Hippocampal formation (tissue), 2 donors: Measurements from ENCODE around the gene LCN12.
A peak's percentile ranks its signal among the peaks of the same experiment; 100 is the strongest.

ENCODE experiments used
- DNase-seq, 2 donors: peaks; one replicate each; lab custom pipeline; 2025; lab: John Stamatoyannopoulos, UW

The LCN12 gene

DNA sequence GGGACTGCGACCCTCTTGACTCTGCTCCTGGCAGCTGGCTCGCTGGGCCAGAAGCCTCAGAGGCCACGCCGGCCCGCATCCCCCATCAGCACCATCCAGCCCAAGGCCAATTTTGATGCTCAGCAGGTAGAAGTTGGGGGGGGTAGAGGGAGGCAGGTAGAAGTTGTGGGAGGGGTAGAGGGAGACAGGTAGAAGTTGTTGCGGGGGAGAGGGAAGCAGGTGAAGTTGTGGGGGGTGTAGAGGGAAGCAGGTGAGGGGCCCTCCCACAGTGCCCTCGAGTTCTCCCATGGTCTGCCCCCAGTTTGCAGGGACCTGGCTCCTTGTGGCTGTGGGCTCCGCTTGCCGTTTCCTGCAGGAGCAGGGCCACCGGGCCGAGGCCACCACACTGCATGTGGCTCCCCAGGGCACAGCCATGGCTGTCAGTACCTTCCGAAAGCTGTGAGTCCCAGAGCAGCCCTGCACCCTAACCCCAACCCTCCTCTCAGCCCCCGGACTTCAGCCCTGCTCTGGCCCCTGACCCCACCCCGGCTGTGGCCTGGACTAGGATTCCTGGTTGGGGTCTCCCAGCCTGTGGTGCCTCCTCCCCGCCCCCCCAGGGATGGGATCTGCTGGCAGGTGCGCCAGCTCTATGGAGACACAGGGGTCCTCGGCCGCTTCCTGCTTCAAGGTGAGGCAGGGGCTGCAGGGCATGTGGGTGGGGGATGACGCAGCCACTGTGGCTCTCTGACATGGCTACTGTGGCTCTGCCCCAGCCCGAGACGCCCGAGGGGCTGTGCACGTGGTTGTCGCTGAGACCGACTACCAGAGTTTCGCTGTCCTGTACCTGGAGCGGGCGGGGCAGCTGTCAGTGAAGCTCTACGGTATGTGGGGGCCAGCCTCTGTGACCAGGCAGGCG is 6.5 kb upstream of the LCN12 start:
- DNase-seq, result no peak

DNA sequence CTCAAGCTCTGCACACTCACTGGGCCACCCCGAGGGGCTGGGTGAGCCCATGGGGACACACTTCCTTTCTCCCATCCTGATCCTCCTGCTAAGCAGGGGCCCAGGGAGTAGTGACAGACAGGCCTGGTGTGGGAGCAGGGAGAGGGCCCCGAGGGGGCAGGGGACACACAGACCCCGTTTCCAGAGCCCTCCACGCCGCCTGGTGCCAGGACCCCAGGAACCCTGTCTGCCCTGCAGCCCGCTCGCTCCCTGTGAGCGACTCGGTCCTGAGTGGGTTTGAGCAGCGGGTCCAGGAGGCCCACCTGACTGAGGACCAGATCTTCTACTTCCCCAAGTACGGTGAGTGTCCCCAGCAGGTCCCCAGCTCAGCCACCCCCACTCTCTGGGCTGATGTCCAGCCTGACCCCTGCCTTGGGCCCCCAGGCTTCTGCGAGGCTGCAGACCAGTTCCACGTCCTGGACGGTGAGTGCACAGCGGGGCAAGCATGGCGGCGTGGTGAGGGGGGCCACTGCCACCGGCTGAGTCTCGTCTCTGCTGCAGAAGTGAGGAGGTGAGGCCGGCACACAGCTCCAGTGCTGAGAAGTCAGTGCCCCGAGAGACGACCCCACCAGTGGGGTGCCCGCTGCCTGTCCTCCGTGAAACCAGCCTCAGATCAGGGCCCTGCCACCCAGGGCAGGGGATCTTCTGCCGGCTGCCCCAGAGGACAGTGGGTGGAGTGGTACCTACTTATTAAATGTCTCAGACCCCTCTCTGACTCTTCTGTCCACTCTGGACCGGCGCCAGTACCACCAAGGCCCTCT is 5.6 kb upstream of the LCN12 start:
- no peak for DNase-seq

DNA sequence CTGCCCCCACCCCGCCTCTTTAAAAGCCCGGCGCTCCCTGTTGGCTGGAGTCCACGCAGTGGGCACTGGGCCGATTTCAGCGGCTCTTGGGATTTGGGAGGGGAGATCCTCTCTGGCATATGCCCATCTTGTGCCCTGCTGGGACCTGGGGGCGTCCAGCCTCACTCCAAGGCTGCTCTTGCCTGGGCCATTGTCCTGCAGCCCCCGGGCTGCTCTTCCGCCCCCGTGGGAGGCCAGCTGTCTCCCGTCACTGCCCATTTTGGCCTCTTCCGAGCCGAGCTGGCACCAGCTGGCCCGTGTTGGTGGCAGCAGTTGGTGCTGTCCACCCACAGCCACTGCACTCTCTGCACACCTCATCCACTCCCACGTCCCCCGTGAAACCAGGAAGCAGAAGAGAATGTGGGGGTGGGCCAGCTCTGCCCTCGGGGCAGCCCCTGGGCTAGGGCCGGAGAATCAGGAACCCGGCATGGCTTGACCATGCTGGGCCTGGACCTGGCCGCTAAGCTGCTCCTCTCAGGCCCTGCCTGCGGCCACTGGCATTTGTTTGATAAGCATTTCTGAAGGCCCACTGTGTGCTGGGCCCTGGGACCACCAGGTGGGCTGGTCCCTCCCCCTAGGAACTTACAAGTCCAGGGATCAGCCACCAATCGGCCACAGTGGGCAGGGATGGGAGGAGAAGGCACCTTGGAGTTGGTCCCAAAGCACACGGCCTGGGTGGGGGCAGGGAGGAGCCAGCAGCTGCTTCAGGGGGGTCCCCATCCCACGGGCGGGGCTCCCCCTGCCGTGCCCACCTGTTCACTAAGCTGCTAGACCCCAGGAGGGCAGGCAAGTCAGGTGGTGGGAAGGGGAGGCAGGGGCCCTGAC is 4.8 kb upstream of the LCN12 start:
- DNase-seq, result peak in 1 of 2 donors; percentile 44

DNA sequence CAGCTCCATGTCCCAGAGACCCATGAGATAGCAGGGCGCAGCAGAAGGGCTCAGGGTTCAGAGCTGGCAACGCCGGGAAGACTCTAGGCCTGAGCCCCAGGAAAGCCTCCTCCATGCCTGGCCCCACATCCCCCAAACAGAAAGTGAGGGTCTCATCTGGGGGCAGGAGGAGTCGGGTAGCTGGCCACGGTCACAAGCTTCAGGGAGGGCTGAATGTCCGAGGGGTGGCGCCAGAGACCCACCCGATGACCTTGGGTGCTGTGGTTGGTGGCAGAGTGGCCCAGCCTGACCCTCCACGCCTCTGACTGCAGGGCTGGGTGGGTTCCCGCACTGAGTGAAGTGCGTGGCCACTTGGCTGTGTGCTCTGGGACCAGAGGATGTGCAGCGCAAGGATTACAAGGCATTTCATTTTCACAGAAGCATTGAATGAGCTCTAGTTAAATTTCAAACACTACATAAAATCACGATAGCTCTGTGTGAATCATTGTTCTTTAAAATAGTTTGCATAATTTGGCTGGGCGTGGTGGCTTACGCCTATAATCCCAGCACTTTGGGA is 4.0 kb upstream of the LCN12 start:
- peak; percentile 38 to 66 for DNase-seq

DNA sequence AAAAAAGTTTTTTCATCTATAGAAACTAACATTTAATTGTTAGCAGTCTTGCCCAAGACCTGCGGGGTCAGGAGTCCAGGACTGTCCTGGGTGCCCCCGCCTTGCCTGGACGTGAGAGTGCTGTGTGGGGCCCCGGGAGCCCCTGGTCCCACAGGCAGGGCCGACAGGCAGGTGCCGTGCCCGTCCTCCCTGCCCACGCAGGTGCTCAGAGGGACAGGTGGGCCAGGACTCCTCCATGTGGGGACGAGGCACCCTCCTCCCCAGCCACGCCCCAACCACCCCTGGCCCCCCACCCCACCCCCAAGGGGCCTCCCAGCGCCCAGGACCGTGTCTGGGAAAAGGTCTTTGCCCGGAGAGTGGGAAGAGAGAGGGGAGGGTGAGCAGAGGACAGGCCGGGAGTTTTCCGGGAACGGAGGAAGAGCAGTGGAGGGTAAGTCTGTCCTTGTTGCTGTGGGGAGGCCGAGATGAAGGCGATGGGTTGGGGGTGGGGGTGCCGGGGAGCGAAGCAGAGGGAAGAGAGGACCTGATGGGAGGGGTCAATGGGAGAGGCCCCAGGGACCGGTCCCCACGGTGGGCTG is 2.7 kb upstream of the LCN12 start:
- peak in 1 of 2 donors; percentile 51 for DNase-seq

DNA sequence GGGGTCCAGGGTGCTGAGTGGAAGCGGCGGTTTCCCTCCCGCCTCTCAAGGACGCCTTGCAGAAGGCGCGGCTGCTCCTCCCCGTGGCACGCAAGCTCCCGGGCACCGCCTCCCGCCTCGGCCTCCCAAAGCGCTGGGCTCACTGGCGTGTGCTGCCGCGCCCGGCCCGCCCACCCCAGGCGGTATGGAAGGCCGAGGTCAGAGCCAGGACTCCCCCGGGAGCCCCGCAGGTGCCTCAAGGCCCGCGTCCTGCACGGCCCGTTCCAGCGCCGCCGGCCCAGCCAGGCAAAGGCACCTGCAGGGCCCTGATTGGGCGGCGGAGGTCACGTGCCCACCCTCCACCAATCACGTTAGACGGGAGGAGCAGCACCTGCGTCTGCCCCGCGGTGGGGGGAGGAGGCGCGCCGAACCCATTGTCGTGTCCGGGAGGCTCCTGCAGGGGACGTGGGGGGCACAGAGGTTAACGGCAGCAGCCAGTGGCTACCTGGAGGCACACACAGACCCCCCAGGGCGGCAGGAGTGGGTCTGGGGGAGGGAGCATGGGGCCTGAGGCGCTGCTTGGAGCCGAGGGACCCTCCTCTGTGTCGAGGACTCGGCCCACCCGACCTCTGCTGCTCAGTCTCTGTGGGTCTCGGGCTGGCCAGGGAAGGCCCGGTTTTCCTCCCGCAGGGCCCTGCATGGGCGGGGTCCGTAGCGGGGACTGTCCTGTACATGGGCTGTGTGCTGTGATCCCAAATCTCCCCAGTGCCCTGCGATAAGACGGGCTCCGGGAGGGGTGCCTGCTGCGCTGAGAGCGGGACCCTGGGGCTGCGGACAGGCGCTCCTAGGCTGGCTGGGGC is 2.0 kb upstream of the LCN12 start:
- peak; percentile 83 to 95 for DNase-seq

DNA sequence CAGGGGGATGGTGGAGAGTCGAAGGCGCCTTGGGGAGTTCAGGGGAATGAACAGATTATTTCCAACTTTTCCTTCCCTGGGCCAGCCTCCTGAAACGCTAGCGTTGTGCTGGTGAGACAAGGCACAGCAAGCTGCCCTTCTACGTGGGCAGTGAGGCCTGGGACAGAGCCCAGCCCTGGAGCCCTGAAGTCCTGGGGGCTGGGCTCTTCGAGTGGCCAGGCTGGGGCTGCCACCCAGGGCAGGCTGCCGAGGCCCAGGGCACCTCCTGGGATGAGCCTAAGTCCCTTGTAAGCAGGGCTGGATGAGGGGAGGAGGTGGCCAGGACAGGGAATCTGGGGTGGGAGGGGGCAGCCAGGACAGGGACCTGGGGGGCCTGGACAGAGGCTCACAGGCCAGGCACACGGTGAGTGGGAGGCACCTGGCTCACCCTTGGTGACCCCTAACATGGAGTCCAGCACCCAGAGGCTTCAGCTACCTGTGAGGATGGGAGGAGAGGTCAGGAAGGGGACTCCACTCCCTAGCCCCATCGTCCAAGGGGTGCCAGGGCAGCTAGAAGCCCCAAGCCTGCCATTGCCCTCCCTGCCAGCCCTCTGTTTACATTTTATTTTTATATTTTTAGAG is 1.3 kb upstream of the LCN12 start:
- DNase-seq, result no peak

DNA sequence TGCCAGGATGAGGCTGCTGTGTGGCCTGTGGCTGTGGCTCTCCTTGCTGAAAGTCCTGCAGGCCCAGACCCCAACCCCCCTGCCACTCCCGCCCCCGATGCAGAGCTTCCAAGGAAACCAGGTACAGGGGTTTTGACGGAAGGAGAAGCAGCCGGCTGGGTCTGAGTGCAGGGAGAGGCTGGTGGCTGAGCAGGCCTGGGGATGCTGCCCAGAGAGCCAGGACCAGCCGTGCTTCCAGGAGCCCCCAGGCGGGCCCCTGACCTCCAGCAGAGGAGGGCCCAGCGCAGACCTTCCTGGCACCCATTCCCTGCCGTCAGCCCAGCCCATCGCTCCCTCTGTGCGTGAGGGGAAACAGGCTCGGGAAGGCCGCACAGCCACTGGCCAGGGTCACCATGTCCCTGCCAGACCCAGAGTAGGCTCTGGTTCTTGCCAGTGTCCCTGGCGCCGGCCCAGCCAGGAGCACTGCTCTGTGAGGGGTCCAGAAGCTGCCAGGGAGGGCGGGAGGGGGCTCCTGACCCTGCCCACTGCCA is 313 bp downstream of the LCN12 start:
- no peak for DNase-seq

DNA sequence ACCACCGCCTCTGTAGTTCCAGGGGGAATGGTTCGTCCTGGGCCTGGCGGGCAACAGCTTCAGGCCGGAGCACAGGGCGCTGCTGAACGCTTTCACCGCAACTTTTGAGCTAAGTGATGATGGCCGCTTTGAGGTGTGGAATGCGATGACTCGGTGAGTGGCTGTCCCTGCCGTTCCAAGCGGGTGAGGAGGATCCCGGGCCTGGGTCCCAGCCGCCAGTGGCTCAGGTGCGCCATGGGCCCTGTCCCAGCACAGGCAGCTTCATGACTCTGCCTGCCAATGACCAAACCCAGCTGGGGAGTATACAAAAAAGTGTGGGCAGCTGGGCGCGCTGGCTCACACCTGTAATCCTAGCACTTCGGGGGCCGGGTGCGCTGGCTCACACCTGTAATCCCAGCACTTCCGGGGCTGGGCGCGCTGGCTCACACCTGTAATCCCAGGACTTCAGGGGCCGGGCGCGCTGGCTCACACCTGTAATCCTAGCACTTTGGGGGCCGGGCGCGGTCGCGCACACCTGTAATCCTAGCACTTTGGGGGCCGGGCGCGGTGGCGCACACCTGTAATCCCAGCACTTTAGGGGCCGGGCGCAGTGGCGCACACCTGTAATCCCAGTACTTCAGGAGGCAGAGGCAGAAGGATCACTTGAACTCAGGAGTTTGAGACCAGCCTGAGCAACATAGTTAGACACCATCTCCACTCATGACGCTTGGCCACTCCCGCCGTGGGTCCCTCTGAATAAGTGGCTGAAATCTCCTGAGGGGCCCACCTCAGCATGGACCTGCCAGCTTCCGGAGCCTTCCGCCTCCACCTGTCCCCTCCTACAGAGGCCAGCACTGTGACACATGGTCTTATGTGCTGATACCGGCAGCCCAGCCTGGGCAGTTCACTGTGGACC is 1.1 kb downstream of the LCN12 start:
- DNase-seq, result no peak

DNA sequence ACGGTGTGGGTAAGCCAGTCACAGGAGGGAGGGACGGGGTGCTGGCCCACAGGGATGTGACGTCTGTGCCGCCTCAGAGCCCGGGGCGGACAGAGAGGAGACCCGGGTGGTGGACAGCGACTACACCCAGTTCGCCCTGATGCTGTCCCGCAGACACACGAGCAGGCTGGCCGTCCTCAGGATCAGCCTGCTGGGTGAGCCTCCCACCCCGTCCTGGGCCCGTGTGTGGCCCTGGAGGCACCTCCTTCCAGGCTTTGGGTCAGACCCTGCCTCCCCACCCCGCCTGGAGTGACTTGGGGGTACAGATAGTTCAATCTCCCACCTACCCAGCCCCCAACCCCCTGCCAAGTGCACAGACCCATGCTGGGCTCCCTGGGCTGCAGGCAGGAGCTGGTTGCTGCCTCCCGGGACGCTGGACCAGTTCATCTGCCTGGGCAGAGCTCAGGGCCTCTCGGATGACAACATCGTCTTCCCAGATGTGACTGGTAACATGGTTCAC is 1.7 kb downstream of the LCN12 start:
- no peak for DNase-seq

DNA sequence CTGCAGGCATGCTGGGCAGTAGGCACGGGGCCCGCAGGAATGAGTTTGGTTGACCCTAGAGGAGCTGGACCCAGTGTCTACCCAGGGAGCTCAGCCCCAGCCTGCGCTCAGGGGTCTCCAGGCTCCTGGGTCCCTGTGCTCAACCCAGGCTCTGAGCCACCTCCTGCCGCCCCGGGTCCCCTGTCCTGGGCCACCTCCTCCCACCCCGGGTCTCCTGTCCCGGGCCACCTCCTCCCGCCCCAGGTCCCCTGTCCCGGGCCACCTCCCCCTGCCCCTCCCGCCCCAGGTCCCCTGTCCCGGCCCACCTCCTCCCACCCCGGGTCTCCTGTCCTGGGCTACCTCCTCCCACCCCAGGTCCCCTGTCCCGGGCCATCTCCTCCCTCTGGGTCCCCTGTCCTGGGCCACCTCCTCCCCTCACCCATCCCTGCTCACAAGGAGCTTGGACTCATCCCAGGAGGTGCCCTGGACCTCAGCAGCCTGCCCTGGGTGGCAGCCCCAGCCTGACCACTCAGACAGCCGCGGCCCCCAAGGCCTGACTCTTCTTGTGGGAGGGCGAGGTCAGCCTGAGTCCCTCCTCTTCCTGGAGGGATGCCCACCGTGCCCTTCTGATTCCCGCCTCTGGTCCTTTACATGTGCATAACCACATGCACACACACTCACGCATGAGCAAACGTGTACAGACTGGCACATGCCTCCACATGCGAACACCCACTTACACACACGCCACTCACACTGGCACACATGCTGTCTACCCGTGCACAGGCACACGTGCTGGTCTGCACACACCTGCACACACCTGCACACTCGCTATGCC is 2.4 kb downstream of the LCN12 start:
- DNase-seq, result no peak

DNA sequence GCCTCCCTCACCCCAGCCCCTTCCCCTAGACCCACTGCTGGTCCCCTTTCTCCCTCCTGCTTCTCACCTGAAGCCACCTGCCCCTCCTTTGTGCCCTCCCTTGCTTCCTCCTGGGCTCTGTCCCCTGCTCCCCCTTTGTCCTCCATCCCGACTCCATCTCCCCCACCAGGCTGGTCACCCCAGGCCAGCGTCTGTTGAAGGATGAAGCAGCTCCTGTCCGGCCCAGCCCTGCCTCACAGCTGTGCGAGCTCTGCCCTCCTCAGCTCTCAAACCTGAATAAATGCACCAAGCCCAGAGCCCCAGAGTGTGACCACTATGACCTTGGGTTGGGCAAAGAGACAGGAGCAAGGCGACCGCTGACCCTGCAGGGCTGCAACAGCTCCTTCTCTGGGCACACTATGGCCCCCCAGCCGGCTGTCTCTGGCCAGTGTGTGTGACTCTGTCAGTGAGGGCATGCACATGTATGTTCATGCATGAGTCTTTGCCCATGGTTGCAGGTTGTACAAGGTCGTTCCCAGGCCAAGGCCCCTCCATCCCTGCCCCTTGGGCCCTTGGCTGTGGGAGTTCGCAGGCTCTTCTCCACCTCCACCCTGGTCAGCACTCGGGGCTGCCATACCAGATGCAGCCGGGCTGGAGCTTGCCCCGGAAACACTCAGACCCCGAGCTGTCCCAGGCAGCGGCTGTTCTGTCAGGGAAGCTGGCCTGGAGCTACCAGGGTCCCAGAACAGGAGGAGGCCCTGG is 3.3 kb downstream of the LCN12 start:
- no peak for DNase-seq

DNA sequence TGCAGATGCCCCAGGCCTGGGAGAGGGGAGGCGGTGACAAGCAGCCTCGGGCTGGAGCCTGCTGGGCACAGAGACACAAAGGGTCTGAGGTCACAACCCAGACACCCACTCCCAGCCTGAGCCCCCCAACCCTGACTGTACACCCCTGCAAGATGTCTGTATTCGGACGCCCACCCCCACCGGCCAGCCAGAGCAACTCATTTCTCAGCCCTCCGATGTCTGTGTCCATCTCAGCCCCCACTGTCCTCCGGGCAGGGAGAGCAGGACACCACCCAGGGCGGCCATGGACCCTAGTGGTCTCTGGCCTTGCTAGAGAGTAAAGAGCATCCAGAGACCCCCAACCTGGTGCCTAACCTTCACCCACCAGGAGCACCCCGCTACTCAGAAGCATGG is 3.9 kb downstream of the LCN12 start:
- no peak for DNase-seq

DNA sequence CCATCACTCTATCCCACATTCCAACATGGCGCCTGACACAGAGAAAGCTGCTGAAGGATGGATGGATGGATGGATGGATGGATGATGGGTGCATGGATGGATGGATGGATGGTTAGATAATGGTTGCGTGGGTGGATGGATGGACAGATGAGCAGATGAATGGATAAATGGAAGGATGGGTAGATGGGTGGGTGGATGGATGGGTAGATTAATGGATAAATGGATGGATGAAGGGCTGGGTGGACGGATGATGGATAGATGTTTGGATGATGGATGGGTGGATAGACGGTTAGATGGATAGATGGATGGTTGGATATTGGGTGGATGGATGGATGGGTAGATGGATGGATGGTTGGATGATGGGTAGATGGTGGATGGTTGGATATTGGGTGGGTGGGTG is 4.5 kb downstream of the LCN12 start:
- DNase-seq, result no peak

DNA sequence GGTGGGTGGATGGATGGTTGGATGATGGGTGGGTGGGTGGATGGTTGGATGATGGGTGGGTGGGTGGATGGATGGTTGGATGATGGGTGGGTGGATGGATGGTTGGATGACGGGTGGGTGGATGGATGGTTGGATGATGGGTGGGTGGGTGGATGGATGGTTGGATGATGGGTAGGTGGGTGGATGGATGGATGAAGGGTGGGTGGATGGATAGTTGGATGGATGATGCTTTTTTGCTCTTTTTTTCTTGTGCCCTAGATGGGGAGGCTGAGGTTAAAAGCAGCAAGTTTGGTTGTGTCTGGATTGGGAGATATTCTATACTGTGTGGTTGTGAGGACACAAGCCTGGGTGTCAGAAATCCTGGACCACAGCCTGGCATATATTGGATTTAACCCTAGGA is 5.4 kb downstream of the LCN12 start:
- no peak for DNase-seq

DNA sequence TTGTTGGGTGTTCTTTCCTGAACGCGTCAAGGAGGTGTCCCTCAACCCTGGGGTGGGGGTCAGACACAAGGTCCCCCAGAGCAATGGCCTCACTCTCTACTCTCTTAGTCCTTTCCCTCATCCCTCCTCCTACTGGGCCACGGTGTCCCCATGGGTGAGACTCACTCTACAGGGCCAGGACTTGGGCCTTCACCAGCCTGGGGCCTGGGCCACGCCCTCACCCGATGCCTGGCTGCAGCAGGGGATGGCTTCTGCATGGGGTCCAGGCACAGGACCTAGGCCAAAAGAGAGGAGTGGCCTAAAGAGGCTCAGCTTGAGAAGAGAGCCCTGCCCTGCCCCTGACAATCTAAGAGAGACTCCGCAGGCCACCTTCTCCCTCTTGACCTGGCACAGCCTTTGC is 5.8 kb downstream of the LCN12 start:
- no peak for DNase-seq

DNA sequence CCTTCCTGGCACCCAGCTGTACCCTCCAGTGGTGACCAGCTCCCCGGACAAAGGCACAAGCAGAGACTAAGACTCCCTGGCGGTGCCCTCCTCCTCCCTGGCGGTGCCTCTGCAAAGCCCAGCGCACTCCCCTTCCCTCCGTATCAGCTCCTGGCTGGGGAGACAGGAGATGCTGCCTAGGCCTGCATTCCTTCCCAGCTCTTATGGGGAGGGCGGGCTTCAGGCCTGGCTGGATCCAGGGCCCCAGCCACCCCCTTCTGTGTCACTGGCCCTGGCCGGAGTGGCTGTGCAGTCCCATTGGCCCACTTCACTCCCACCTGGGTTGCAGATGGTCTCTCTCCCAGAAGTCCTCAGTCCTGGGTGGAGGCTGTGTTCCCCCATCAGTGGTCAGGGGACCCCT is 6.4 kb downstream of the LCN12 start:
- no peak for DNase-seq
